ENCODE measurements around the gene UGT2A2. TPM values are rescaled to one million over a fixed set of nuclear protein-coding genes. Genes with fewer than 3 reads are reported as not detected.

The UGT2A2 gene
- total RNA-seq, 3 donors from 2014 or later = not detected

DNA sequence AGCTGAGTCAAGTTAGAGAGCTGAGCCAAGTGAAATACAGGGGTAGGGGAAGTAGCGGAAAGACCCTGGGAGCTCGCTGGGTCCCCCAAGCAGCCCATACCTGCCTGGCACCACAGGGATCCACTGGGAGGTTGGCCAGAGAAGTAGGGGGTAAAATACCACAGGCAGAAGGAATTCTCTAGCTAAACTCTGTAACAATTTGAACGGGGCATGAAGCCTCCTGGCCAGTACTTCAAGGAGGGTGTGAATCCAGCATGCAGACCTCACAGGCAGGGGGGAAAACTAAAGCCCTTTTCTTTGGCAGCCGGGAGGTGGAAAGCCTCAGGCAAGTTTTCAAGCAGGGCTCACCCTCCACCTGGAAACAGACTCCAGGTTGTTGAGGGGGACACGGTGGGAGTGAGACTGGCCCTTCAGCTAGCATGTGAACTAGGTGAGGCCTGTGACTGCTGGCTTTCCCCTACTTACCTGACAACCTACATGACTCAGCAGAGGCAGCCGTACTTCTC is 17.3 kb upstream of the UGT2A2 start:
- H3K4me1 ChIP-seq (ENCODE audit: low read depth) = no peaks in the 10 kb centered on the region
- intact Hi-C loops (cut with DNase I, micrococcal nuclease) = no loop called here
- H3K9me3 ChIP-seq = no peaks in the 10 kb centered on the region
- no peak for ATAC-seq
- DNase-seq = no peak
- no peaks in the 10 kb centered on the region for H3K36me3 ChIP-seq (ENCODE audit: low read depth)
- TF ChIP-seq CTCF (IDR thresholded peaks at IDR 0.05) = no peak
- no peak overlapping the region for H3K4me3 ChIP-seq

DNA sequence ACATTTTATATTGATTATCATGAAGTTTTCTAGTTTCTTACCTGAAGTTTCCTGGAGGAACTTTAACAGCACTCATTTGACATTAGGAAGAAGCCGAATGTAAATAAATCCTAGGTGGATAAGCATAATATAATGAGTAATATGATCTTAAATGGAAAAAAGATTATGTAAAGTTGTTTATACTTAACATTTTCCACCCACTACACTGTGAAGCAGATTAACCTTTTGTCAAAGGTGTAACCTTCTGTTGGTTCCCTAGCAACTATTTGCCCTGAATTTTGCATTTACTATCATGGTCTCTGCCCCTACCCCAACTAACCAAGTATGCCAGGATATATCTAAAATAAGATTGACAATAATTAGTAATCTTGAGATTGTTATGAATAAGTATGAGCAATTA is 13.7 kb upstream of the UGT2A2 start, which contains the start of gene UGT2A1:
UGT2A1 (minus strand) TSS at position 101 of the 400 bp plus-strand sequence. CDS start 5,603 bp downstream, outside the sequence.
- Histone ChIP-seq H3K4me3 (no peak within 1 kb of the TSS), H3K4me1 (ENCODE audit: low read depth) (no peaks in the 10 kb centered on the region), H3K9me3 (no peaks in the 10 kb centered on the region), H3K36me3 (ENCODE audit: low read depth) (no peaks in the 10 kb centered on the region)
- DNase-seq (no peak), ATAC-seq (no peak)
- TF ChIP-seq CTCF (IDR thresholded peaks at IDR 0.05) = no peak
- intact Hi-C loops (cut with DNase I, micrococcal nuclease) = no loop called here

DNA sequence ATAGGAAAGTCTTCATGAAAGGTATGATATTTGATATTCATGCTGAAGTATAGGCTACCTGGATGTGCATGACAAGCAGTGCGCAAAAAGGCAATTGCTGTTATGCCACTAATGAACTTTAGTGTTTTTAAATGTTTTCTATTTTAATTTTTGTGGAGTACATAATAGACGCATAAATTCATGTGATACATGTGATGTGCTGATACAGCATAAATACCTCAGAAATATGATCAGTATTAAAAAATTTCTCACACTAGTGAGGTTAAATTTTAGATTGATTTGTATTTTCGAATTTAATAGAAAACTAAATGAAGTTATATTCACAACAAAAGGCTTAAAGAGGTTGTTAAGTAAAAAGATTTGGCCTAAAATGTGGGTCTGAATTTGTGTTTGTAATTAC is 11.4 kb upstream of the UGT2A2 start:
- no peak for DNase-seq
- ATAC-seq = no peak
- intact Hi-C loops (cut with DNase I, micrococcal nuclease) = no loop called here
- no peak for TF ChIP-seq CTCF (IDR thresholded peaks at IDR 0.05)
- H3K36me3 ChIP-seq (ENCODE audit: low read depth) = no peaks in the 10 kb centered on the region
- no peak overlapping the region for H3K4me3 ChIP-seq
- no peaks in the 10 kb centered on the region for H3K4me1 ChIP-seq (ENCODE audit: low read depth)
- no peaks in the 10 kb centered on the region for H3K9me3 ChIP-seq

- ATAC-seq = no peak
- Histone ChIP-seq H3K4me1 (ENCODE audit: low read depth) (no peaks in the 10 kb centered on the region), H3K4me3 (no peak overlapping the region), H3K36me3 (ENCODE audit: low read depth) (no peaks in the 10 kb centered on the region), H3K9me3 (no peaks in the 10 kb centered on the region)
- no peak for DNase-seq
- intact Hi-C loops (cut with DNase I, micrococcal nuclease) = no loop called here
- TF ChIP-seq CTCF (IDR thresholded peaks at IDR 0.05) = no peak
Measured at GRCh38 chr4:69649629-69650028, 10.2 kb upstream of the UGT2A2 start.

- Histone ChIP-seq H3K4me1 (ENCODE audit: low read depth) (no peaks in the 10 kb centered on the region), H3K36me3 (ENCODE audit: low read depth) (no peaks in the 10 kb centered on the region), H3K4me3 (no peak overlapping the region), H3K9me3 (no peaks in the 10 kb centered on the region)
- no peak for TF ChIP-seq CTCF (IDR thresholded peaks at IDR 0.05)
- DNase-seq (no peak), ATAC-seq (no peak)
- intact Hi-C loops (cut with DNase I, micrococcal nuclease) = no loop called here
Measured at GRCh38 chr4:69649207-69649606, 9.8 kb upstream of the UGT2A2 start.

DNA sequence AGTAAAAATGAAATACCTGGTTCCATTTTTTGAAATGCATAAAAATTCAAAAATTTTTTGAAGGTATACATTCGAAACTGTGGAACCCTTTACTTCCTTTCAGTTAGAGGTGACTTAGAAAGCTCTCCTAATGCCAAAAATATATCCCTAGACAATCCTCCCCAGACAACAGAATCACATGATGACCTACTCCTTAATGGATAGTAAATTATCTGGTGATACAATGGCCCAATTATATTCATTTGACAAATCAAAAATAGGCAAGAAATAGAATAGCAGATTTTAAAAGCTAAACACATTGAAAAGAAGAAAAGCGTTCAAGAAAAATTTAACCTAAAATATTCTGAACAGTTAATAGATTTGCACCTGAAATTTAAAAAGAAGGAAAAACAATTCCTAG is 3.5 kb upstream of the UGT2A2 start:
- Histone ChIP-seq H3K36me3 (ENCODE audit: low read depth) (no peaks in the 10 kb centered on the region), H3K4me3 (no peak overlapping the region), H3K4me1 (ENCODE audit: low read depth) (no peaks in the 10 kb centered on the region), H3K9me3 (no peaks in the 10 kb centered on the region)
- intact Hi-C loops (cut with DNase I, micrococcal nuclease) = no loop called here
- DNase-seq (no peak), ATAC-seq (no peak)
- TF ChIP-seq CTCF (IDR thresholded peaks at IDR 0.05) = no peak
